ENCODE results near the gene EBLN2. TPM values are rescaled to one million over a fixed set of nuclear protein-coding genes. Genes with fewer than 3 reads are reported as not detected.
A peak's percentile ranks its signal among the peaks of the same experiment; 100 is the strongest.

Gene EBLN2
- total RNA-seq, 1 donor: 6.2 TPM

- H3K79me2 ChIP-seq (ENCODE audit: insufficient read depth, low read length): no peaks in the 10 kb centered on the region
- H3K36me3 ChIP-seq (ENCODE audit: insufficient read depth, low read length): no peaks in the 10 kb centered on the region
- no peak overlapping the region for H2AFZ ChIP-seq (ENCODE audit: low read length)
- H3K4me1 ChIP-seq (ENCODE audit: insufficient read depth, low read length): no peaks in the 10 kb centered on the region
- H3K9me3 ChIP-seq (ENCODE audit: low read depth, low read length): peaks cover 2% of the 10 kb centered on the region
- no peak overlapping the region for H3K4me2 ChIP-seq (ENCODE audit: insufficient read depth, low read length)
- peak; percentile 94 for TF ChIP-seq CTCF (IDR thresholded peaks at IDR 0.05; ENCODE audit: extremely low read depth, low read depth, low read length)
- no peak overlapping the region for H3K4me3 ChIP-seq (ENCODE audit: insufficient read depth, low read length)
- peak; percentile 95 for DNase-seq (ENCODE audit: insufficient read length, low spot score, missing footprints)
- no peak overlapping the region for H3K27ac ChIP-seq (ENCODE audit: low read depth, low read length)
- no peaks in the 10 kb centered on the region for H4K20me1 ChIP-seq (ENCODE audit: insufficient read depth, low read length)
- peaks cover 13% of the 10 kb centered on the region for H3K27me3 ChIP-seq (ENCODE audit: insufficient read depth, low read length)
Observed at GRCh38 chr3:73100741-73101559, 39.5 kb downstream of the EBLN2 start.

- H2AFZ ChIP-seq (ENCODE audit: low read length): no peak overlapping the region
- no peaks in the 10 kb centered on the region for H3K36me3 ChIP-seq (ENCODE audit: insufficient read depth, low read length)
- H3K79me2 ChIP-seq (ENCODE audit: insufficient read depth, low read length): no peaks in the 10 kb centered on the region
- no peak for DNase-seq (ENCODE audit: insufficient read length, low spot score, missing footprints)
- H3K4me3 ChIP-seq (ENCODE audit: insufficient read depth, low read length): no peak overlapping the region
- peaks cover 2% of the 10 kb centered on the region for H3K9me3 ChIP-seq (ENCODE audit: low read depth, low read length)
- H3K27me3 ChIP-seq (ENCODE audit: insufficient read depth, low read length): peaks cover 13% of the 10 kb centered on the region
- no peaks in the 10 kb centered on the region for H3K4me1 ChIP-seq (ENCODE audit: insufficient read depth, low read length)
- no peak overlapping the region for H3K4me2 ChIP-seq (ENCODE audit: insufficient read depth, low read length)
- TF ChIP-seq CTCF (IDR thresholded peaks at IDR 0.05; ENCODE audit: extremely low read depth, low read depth, low read length): no peak
- no peak overlapping the region for H3K27ac ChIP-seq (ENCODE audit: low read depth, low read length)
- no peaks in the 10 kb centered on the region for H4K20me1 ChIP-seq (ENCODE audit: insufficient read depth, low read length)
Observed at GRCh38 chr3:73101881-73102280, 40.4 kb downstream of the EBLN2 start.

GRCh38 chr3:73107215-73107614, 45.8 kb downstream of the EBLN2 start:
- Histone ChIP-seq H4K20me1 (ENCODE audit: insufficient read depth, low read length) (no peaks in the 10 kb centered on the region), H3K27me3 (ENCODE audit: insufficient read depth, low read length) (peaks cover 11% of the 10 kb centered on the region), H3K4me2 (ENCODE audit: insufficient read depth, low read length) (no peak overlapping the region), H3K36me3 (ENCODE audit: insufficient read depth, low read length) (no peaks in the 10 kb centered on the region), H3K4me3 (ENCODE audit: insufficient read depth, low read length) (no peak overlapping the region), H3K9me3 (ENCODE audit: low read depth, low read length) (no peaks in the 10 kb centered on the region), H3K4me1 (ENCODE audit: insufficient read depth, low read length) (no peaks in the 10 kb centered on the region), H2AFZ (ENCODE audit: low read length) (no peak overlapping the region), H3K27ac (ENCODE audit: low read depth, low read length) (no peak overlapping the region), H3K79me2 (ENCODE audit: insufficient read depth, low read length) (no peaks in the 10 kb centered on the region)
- no peak for DNase-seq (ENCODE audit: insufficient read length, low spot score, missing footprints)
- no peak for TF ChIP-seq CTCF (IDR thresholded peaks at IDR 0.05; ENCODE audit: extremely low read depth, low read depth, low read length)

GRCh38 chr3:73107676-73108187, 46.3 kb downstream of the EBLN2 start:
- Histone ChIP-seq H2AFZ (ENCODE audit: low read length) (no peak overlapping the region), H3K79me2 (ENCODE audit: insufficient read depth, low read length) (no peaks in the 10 kb centered on the region)
- TF ChIP-seq CTCF (IDR thresholded peaks at IDR 0.05; ENCODE audit: extremely low read depth, low read depth, low read length): no peak

More at GRCh38 chr3:73107676-73108187, 46.3 kb downstream of the EBLN2 start:
- H3K9me3 ChIP-seq (ENCODE audit: low read depth, low read length): no peaks in the 10 kb centered on the region
- H3K27me3 ChIP-seq (ENCODE audit: insufficient read depth, low read length): peaks cover 8% of the 10 kb centered on the region
- no peak overlapping the region for H3K27ac ChIP-seq (ENCODE audit: low read depth, low read length)
- no peaks in the 10 kb centered on the region for H4K20me1 ChIP-seq (ENCODE audit: insufficient read depth, low read length)
- H3K4me3 ChIP-seq (ENCODE audit: insufficient read depth, low read length): no peak overlapping the region
- DNase-seq (ENCODE audit: insufficient read length, low spot score, missing footprints): no peak
- no peaks in the 10 kb centered on the region for H3K4me1 ChIP-seq (ENCODE audit: insufficient read depth, low read length)
- no peaks in the 10 kb centered on the region for H3K36me3 ChIP-seq (ENCODE audit: insufficient read depth, low read length)
- H3K4me2 ChIP-seq (ENCODE audit: insufficient read depth, low read length): no peak overlapping the region

All from osteoblast (primary cell).